Parathyroid adenoma (tissue), 2 donors: ENCODE measurements around the gene FAM168A.

ENCODE experiments used
- H2AFZ ChIP-seq: fragments of 300-600 bp; sonication (generic); one replicate; pipeline ENCODE4 v1.7.0; 2017; ENCODE audit warnings: antibody characterized with exemption, mild to moderate bottlenecking
- H3K27ac ChIP-seq: fragments of 300-600 bp; sonication (generic); one replicate; pipeline ENCODE4 v1.7.0; 2017
- H3K27me3 ChIP-seq: fragments of 300-600 bp; sonication (generic); one replicate; pipeline ENCODE4 v1.7.0; 2017; ENCODE audit warnings: low read length; ENCODE audit not compliant: control insufficient read depth, insufficient read depth
- H3K36me3 ChIP-seq: fragments of 300-600 bp; sonication (generic); one replicate; pipeline ENCODE4 v1.7.0; 2017; ENCODE audit warnings: low read length; ENCODE audit not compliant: control insufficient read depth, insufficient read depth
- H3K4me1 ChIP-seq: fragments of 300-600 bp; sonication (generic); one replicate; pipeline ENCODE4 v1.7.0; 2017; ENCODE audit warnings: control low read depth
- H3K4me2 ChIP-seq: fragments of 300-600 bp; sonication (generic); one replicate; pipeline ENCODE4 v1.7.0; 2017; ENCODE audit warnings: low read length
- H3K4me3 ChIP-seq: fragments of 300-600 bp; sonication (generic); one replicate; pipeline ENCODE4 v1.7.0; 2017; ENCODE audit warnings: low read depth, low read length
- H3K79me2 ChIP-seq: fragments of 300-600 bp; sonication (generic); one replicate; pipeline ENCODE4 v1.7.0; 2017; ENCODE audit warnings: control low read depth
- H3K9ac ChIP-seq: fragments of 300-600 bp; sonication (generic); one replicate; pipeline ENCODE4 v1.7.0; 2017; ENCODE audit warnings: mild to moderate bottlenecking
- H3K9me3 ChIP-seq: fragments of 300-600 bp; sonication (generic); one replicate; pipeline ENCODE4 v1.7.0; 2017; ENCODE audit warnings: low read length; ENCODE audit not compliant: control insufficient read depth
- CTCF ChIP-seq: fragments of 300-600 bp; sonication (generic); IDR thresholded peaks from one replicate; pipeline ENCODE4 v1.7.0; 2017; ENCODE audit warnings: antibody characterized with exemption, mild to moderate bottlenecking
- donor health status: primary hyperparathyroidism.

The FAM168A gene

GRCh38 chr11:73570415-73571114 lies 27.3 kb downstream of the FAM168A start:
- no peak for TF ChIP-seq CTCF
- Histone ChIP-seq H2AFZ (no peak overlapping the region), H3K27ac (no peak overlapping the region), H3K27me3 (no peaks in the 10 kb centered on the region), H3K4me2 (no peak overlapping the region), H3K9me3 (no peaks in the 10 kb centered on the region), H3K4me1 (no peaks in the 10 kb centered on the region), H3K9ac (no peak overlapping the region), H3K79me2 (peaks cover 2% of the 10 kb centered on the region), H3K4me3 (no peak overlapping the region), H3K36me3 (no peaks in the 10 kb centered on the region)

GRCh38 chr11:73566977-73567755 lies 30.7 kb downstream of the FAM168A start:
- no peak overlapping the region for H3K9ac ChIP-seq
- H3K36me3 ChIP-seq: no peaks in the 10 kb centered on the region
- no peak overlapping the region for H3K4me2 ChIP-seq
- H3K27me3 ChIP-seq: no peaks in the 10 kb centered on the region
- H3K9me3 ChIP-seq: no peaks in the 10 kb centered on the region
- H3K79me2 ChIP-seq: peaks cover 3% of the 10 kb centered on the region
- H3K27ac ChIP-seq: no peak overlapping the region
- H2AFZ ChIP-seq: no peak overlapping the region
- H3K4me1 ChIP-seq: no peaks in the 10 kb centered on the region
- TF ChIP-seq CTCF: no peak
- no peak overlapping the region for H3K4me3 ChIP-seq

GRCh38 chr11:73566422-73566821 lies 31.5 kb downstream of the FAM168A start:
- H2AFZ ChIP-seq: no peak overlapping the region
- peaks cover 3% of the 10 kb centered on the region for H3K79me2 ChIP-seq
- no peaks in the 10 kb centered on the region for H3K9me3 ChIP-seq
- no peaks in the 10 kb centered on the region for H3K4me1 ChIP-seq
- no peaks in the 10 kb centered on the region for H3K36me3 ChIP-seq
- H3K4me2 ChIP-seq: no peak overlapping the region
- no peak for TF ChIP-seq CTCF
- no peak overlapping the region for H3K27ac ChIP-seq
- no peaks in the 10 kb centered on the region for H3K27me3 ChIP-seq
- no peak overlapping the region for H3K9ac ChIP-seq
- H3K4me3 ChIP-seq: no peak overlapping the region

GRCh38 chr11:73565804-73566203 lies 32.1 kb downstream of the FAM168A start:
- Histone ChIP-seq H3K79me2 (peaks cover 3% of the 10 kb centered on the region), H3K4me1 (no peaks in the 10 kb centered on the region), H3K27me3 (no peaks in the 10 kb centered on the region), H3K9me3 (no peaks in the 10 kb centered on the region), H3K27ac (no peak overlapping the region), H3K4me2 (no peak overlapping the region), H2AFZ (no peak overlapping the region), H3K9ac (no peak overlapping the region), H3K36me3 (no peaks in the 10 kb centered on the region), H3K4me3 (no peak overlapping the region)
- TF ChIP-seq CTCF: no peak
